Activated T-cell treated with anti-CD3 and anti-CD28 coated beads, Interleukin-2, amount 50 U/mL, for 24 hours (primary cell): ENCODE data around the gene IL33.

Source experiments
- DNase-seq: peaks from one replicate; pipeline ENCODE4 v3.0.0-alpha.2; 2020
- H3K27ac Mint-ChIP-seq: 2 replicates; pipeline ENCODE4 v1.8.0; 2020; ENCODE audit warnings: mild to moderate bottlenecking, mixed read lengths
- H3K27me3 Mint-ChIP-seq: 2 replicates; pipeline ENCODE4 v1.8.0; 2020; ENCODE audit warnings: mixed read lengths
- H3K36me3 Mint-ChIP-seq: 2 replicates; pipeline ENCODE4 v1.8.0; 2020; ENCODE audit warnings: low read depth, mixed read lengths
- H3K4me1 Mint-ChIP-seq: 2 replicates; pipeline ENCODE4 v1.8.0; 2020; ENCODE audit warnings: low read depth, mixed read lengths
- H3K4me3 Mint-ChIP-seq: 2 replicates; pipeline ENCODE4 v1.8.0; 2020; ENCODE audit warnings: mild to moderate bottlenecking, moderate library complexity, mixed read lengths
- H3K9me3 Mint-ChIP-seq: 2 replicates; pipeline ENCODE4 v1.8.0; 2020; ENCODE audit warnings: mixed read lengths

The IL33 gene

DNA sequence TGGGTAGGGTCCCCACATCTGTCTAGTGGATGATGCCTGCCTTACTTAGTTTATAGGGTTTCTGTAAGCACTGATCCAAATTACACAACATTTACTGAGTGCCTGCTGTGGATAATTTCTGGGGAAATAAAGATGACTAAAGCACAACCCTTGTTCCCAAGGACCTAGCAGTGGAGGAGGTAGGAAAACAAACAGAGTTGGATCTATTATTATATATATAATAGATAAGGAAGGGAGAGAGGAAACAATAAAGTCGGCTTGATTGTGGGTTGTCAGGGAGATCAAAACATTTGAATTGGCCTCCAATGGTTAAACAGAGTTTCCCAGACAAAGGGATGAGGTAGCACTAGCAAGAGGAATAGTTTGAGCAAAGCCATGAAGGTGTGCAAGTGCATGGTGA, 14.0 kb downstream of the IL33 start:
- Mint-ChIP-seq H3K27me3 (peaks cover 15% of the 10 kb centered on the region), H3K9me3 (no peaks in the 10 kb centered on the region), H3K4me3 (no peak overlapping the region), H3K36me3 (no peaks in the 10 kb centered on the region), H3K27ac (no peak overlapping the region), H3K4me1 (no peaks in the 10 kb centered on the region)
- no peak for DNase-seq

DNA sequence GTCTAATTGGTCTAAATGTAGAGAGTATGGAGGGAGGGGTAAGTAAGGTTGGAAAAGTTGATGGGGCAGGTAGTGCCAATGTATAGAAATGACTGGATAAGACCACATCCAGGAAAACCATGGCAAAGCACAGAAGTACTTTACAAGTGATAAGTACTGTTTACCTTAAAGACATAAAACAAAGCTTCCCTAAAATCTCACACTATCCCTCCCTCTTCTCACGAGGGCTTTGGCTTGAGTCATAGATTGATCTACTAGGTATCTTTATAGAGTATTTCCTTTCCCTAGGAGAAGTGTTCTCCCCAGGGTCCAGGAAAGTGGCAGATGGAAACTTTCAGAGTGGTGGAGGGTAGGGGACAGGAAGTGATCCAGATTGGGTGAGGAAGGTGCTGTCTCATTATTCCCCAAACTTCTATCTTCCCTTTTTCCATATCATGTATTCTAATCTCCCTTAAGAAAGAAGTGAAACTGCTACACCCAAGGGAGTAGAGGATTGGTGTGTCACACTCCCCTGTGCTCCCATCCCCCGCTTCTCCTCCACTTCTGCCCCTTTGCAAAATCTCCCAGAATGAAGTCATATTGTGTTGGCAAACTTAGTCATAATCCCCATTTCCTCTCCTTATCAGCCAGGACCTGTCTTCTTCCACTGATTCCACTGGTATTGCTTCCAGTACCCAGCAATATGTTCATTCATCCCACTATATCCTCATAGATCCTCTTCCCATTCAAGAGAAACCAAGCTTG, 14.6 kb downstream of the IL33 start:
- Mint-ChIP-seq H3K9me3 (no peaks in the 10 kb centered on the region), H3K27ac (no peak overlapping the region), H3K27me3 (peaks cover 15% of the 10 kb centered on the region), H3K36me3 (no peaks in the 10 kb centered on the region), H3K4me1 (no peaks in the 10 kb centered on the region), H3K4me3 (no peak overlapping the region)
- no peak for DNase-seq

DNA sequence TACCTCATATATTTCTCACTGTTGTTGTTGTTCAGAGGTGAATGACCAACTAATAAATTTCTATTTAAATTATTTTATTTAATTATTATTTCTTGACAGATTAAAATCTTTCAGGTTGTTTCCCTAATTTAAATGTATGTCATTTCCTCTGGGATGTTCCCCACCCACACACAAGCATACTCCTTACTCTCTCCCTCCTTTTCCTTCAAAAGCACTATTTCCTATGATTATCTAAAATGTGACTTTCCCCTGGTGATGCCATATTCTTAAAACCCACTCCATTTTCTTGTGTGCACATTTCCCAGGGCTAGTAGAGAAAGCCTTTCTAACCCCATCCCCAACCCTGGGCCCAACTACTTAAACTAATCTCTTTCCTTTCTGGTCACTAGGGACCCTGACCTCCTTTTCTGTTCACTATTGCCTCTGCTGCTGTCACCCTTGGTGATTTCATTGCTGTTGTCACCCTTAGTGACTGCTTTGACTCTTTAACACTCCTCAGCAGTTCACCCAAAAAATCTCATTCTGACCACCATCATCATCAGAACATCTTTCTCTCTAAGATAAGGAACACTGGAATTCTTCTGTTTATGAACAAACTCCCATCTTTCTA, 16.8 kb downstream of the IL33 start:
- Mint-ChIP-seq H3K27me3 (peaks cover 7% of the 10 kb centered on the region), H3K4me1 (no peaks in the 10 kb centered on the region), H3K27ac (no peak overlapping the region), H3K9me3 (no peaks in the 10 kb centered on the region), H3K4me3 (no peak overlapping the region), H3K36me3 (no peaks in the 10 kb centered on the region)
- DNase-seq = no peak

DNA sequence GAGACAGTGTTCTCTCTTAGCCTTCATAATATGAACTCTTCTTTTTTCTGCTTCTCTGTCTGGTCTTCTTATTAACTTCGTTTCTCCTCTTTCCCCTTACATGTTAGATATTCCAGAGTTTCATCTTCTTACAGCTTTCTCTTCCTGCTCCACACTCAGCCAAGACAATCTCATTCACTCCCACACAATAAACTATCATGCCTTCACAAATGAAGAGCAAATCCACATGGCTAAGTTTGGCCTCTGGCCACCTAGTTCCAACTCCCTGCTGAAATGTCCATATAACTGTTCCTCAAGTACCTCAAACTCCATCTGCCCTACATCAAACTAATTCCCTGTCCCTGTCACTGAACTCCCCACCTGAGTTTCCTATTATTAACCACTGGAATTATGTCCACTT, 18.4 kb downstream of the IL33 start:
- Mint-ChIP-seq H3K27ac (no peak overlapping the region), H3K4me1 (no peaks in the 10 kb centered on the region), H3K9me3 (no peaks in the 10 kb centered on the region), H3K36me3 (no peaks in the 10 kb centered on the region), H3K27me3 (peaks cover 15% of the 10 kb centered on the region), H3K4me3 (no peak overlapping the region)
- no peak for DNase-seq

DNA sequence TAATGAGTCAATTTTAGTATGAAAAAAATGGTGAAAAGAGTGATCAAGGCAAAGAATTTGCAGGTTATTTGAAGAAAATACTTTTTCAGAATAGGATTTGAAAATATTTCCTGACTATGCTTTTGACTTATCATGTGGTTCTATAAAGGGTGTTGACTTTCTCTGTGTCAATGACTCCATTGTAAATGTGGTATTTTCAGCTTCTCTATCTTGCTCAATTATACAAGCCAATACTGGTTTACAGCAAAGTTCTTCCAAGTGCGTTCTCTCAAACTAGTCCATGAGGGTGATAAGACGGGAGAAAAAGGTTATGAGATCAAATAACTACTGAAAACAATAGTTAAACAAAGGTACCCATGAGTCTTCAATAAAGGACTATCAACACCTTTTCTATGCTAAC, 21.7 kb downstream of the IL33 start:
- Mint-ChIP-seq H3K4me3 (no peak overlapping the region), H3K36me3 (no peaks in the 10 kb centered on the region), H3K27me3 (peaks cover 25% of the 10 kb centered on the region), H3K27ac (no peak overlapping the region), H3K4me1 (no peaks in the 10 kb centered on the region), H3K9me3 (no peaks in the 10 kb centered on the region)
- no peak for DNase-seq

DNA sequence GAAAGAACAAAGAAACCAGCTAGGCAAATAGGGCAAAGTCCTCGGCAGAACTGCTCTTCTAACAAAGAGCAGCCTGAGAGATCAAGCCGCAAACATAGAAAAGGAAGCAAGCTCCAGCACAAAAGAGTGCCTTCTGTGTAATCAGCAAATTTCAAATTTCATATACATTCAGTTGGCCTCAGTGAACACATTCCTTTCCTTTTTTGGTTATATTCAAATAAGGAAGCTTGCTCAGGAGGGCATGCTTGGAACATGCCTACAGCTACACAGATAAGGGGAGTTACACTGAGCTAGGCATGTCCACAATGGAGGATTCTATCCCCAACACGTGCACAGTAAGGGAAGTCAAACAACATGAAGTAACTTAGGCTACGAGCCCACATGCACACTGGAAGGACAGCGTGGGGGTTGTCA, 23.4 kb downstream of the IL33 start:
- Mint-ChIP-seq H3K27ac (no peak overlapping the region), H3K4me1 (peaks cover 7% of the 10 kb centered on the region), H3K27me3 (peaks cover 36% of the 10 kb centered on the region), H3K9me3 (peaks cover 2% of the 10 kb centered on the region), H3K36me3 (no peaks in the 10 kb centered on the region), H3K4me3 (no peak overlapping the region)
- DNase-seq = no peak

DNA sequence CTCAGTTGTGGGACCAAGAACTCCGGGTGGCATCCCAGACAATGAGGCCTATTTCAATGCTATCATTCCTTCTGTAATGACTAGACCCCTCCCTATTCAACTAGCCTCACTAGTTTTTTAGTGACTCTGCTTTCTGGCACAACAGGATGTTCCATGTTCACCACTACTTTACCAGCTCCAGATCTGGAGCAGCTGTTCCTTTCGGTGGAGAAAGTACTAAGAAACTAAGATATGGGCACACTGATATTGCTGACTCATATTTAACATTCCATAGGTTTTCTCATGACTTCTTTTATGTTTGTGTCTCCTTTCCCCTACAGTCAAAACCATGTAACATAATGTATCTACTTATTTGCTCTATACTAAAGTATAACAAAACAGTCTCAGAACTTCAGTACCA, 24.1 kb downstream of the IL33 start:
- H3K27me3 Mint-ChIP-seq = peaks cover 43% of the 10 kb centered on the region
- peaks cover 10% of the 10 kb centered on the region for H3K4me1 Mint-ChIP-seq
- DNase-seq = no peak
- H3K4me3 Mint-ChIP-seq = no peak overlapping the region
- H3K9me3 Mint-ChIP-seq = peaks cover 2% of the 10 kb centered on the region
- H3K27ac Mint-ChIP-seq = no peak overlapping the region
- no peaks in the 10 kb centered on the region for H3K36me3 Mint-ChIP-seq

DNA sequence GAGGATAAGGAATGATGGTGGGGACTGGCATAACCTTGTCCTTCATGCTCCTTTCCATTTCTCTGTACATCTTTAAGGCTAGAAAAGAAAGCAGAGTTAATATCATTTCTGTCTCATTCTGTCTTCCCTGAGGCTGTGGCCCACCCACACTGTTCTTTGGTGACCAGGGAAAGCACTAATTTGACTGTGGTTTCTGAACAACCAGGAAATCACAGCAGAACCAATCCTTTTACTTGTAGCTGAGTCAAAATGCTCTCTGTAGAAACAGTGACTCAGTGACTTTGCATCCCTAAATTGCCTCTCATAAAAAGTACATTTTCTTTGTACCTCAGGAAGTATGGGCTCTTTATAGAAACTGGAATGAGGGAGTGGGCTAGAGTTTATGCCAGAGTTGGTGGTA, 28.1 kb downstream of the IL33 start:
- peaks cover 20% of the 10 kb centered on the region for H3K4me1 Mint-ChIP-seq
- peaks cover 2% of the 10 kb centered on the region for H3K9me3 Mint-ChIP-seq
- no peak overlapping the region for H3K27ac Mint-ChIP-seq
- peaks cover 42% of the 10 kb centered on the region for H3K27me3 Mint-ChIP-seq
- no peak for DNase-seq
- no peak overlapping the region for H3K4me3 Mint-ChIP-seq
- no peaks in the 10 kb centered on the region for H3K36me3 Mint-ChIP-seq

DNA sequence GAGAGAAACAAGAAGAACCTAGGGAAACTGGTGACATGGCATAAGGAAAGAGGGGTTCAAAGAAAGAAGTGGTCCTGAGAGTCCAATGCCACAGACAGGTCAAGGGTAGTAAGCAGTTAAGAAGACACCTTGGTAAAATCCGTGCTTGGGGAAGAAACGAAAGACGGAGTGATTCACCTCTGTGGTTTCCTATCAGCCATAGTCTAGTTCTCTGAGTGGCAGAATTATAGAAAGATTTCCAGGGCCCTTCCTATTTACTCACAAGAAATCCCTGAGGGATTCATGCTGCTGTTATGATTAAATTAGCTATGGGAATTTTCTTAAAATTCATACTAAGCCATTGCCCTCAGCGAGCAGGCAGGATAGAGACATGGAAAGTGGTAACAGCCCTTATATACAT, 31.7 kb downstream of the IL33 start:
- Mint-ChIP-seq H3K27ac (no peak overlapping the region), H3K27me3 (peaks cover 36% of the 10 kb centered on the region), H3K4me1 (peaks cover 20% of the 10 kb centered on the region), H3K9me3 (peaks cover 2% of the 10 kb centered on the region), H3K4me3 (no peak overlapping the region), H3K36me3 (no peaks in the 10 kb centered on the region)
- no peak for DNase-seq

DNA sequence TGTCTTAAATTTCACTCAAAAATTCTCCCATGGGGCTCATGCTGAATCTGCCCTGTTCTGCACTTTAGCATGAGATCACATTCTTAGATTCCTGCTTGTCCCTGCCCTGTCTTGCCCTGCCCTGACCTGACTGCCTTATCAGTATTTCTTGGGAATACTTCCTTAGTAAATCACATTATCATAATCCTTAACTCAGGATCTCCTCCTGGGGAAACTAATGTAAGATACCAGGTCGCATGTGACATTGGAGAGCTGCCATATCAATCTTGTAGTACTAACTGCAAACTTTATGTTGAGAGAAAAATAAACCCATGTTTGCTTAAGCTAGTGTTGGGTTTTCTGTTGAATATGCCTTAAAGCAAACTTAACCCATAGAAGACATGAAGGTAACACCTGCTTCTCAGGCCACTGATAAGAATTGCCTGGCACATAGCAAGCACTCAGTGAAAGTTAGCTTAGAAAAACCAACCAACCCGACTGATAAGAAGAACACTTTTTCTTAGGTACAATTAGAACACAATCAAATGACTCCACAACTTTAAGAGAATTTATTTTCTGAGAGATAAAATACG, 53.3 kb downstream of the IL33 start:
- Mint-ChIP-seq H3K27ac (no peak overlapping the region), H3K27me3 (peaks cover 31% of the 10 kb centered on the region), H3K4me3 (no peak overlapping the region), H3K4me1 (no peaks in the 10 kb centered on the region), H3K9me3 (peaks cover 4% of the 10 kb centered on the region), H3K36me3 (no peaks in the 10 kb centered on the region)
- DNase-seq = no peak

DNA sequence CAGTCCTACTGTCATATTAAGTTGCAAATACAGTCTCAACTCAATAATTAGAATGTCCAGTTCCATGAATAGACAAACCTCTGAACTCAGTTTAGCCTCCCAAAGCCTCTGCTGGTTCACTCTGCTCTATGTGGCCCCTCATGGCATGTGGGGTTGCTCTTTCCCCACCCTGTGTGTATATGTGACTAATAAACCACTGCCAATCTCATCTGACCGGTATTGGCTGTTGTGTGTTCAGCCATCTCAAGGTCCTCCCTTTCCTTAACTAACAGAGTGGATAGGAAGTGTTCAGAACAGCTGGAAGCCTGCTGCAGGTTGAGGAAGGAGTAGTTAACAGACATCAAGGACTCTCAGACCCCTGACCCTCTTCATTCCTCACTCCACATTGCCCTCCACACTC, 55.3 kb downstream of the IL33 start:
- H3K4me3 Mint-ChIP-seq = no peak overlapping the region
- peaks cover 23% of the 10 kb centered on the region for H3K27me3 Mint-ChIP-seq
- no peak overlapping the region for H3K27ac Mint-ChIP-seq
- H3K9me3 Mint-ChIP-seq = no peaks in the 10 kb centered on the region
- no peaks in the 10 kb centered on the region for H3K36me3 Mint-ChIP-seq
- DNase-seq = no peak
- no peaks in the 10 kb centered on the region for H3K4me1 Mint-ChIP-seq

DNA sequence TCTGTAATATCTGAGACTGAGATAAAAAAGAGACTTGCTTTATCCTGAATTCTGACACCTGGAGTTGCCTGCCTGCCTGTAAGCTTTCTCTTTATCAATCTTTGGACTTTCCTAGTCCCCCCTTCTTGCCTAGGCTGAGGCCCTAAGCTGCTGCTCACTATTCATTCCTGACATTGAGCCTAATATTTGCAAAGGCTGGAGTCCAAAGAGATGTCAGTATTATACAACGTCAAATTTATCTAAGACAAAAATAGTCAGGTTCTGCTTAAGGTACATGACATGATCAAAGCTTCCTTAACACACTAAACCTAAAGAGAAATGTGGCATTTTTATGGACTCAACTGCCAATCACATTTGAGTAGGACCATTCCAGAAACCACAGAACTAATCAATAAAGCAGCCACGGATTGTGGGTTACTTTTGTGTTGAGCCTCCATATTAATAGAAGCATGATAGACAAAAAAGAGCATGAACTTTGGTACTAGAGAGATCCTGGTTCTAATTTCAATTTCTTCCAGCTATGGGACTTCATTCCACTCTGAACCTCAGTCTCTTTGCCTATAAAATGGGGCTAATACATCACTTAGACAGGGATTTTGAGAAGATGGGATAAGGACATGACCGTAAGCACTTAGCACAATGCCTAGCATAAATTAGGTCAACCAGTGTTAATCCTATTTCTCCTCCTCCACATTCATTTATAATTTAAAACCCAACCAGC, 56.1 kb downstream of the IL33 start:
- no peaks in the 10 kb centered on the region for H3K9me3 Mint-ChIP-seq
- no peak overlapping the region for H3K4me3 Mint-ChIP-seq
- H3K27ac Mint-ChIP-seq = no peak overlapping the region
- peaks cover 16% of the 10 kb centered on the region for H3K27me3 Mint-ChIP-seq
- no peaks in the 10 kb centered on the region for H3K36me3 Mint-ChIP-seq
- no peak for DNase-seq
- H3K4me1 Mint-ChIP-seq = no peaks in the 10 kb centered on the region

DNA sequence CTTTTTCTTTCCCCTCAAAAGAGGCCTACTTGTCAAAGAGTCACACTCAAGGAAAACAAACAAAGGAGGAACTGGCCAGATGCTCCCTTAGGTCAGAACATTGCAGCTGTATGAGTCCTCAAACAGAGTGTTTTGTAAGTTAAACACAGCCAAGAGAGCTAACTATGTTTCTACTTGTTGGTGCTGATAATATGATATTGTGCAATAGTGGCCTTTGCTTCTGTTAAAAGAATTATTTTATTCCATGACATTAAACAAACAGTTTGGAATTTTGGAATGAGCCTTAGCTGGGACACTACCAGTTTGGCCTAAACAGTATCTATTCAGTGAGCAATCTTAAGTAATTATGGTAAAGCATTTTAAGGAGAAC, 56.6 kb downstream of the IL33 start:
- peaks cover 13% of the 10 kb centered on the region for H3K27me3 Mint-ChIP-seq
- H3K27ac Mint-ChIP-seq = no peak overlapping the region
- no peaks in the 10 kb centered on the region for H3K9me3 Mint-ChIP-seq
- H3K4me3 Mint-ChIP-seq = no peak overlapping the region
- H3K36me3 Mint-ChIP-seq = no peaks in the 10 kb centered on the region
- no peaks in the 10 kb centered on the region for H3K4me1 Mint-ChIP-seq
- no peak for DNase-seq

DNA sequence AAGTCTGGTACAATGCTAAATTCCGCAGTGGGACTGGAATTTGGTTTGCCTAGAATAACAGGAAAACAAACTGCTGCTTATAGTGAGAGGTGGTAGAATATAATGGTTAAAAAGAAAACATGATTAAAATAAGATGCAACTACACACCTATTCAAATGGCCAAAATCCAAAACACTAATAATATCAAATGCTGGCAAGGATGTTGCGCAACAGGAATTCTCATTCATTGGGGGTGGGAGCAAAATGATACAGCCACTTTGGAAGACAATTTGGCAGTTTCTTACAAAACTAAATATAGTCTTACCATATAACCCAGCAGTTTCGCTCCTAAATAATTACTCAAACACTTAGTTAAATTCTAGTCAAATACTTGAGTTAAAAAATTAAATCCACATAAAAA, 61.8 kb downstream of the IL33 start:
- Mint-ChIP-seq H3K4me3 (no peak overlapping the region), H3K4me1 (no peaks in the 10 kb centered on the region), H3K9me3 (no peaks in the 10 kb centered on the region), H3K27ac (no peak overlapping the region), H3K27me3 (peaks cover 4% of the 10 kb centered on the region), H3K36me3 (no peaks in the 10 kb centered on the region)
- DNase-seq = no peak

DNA sequence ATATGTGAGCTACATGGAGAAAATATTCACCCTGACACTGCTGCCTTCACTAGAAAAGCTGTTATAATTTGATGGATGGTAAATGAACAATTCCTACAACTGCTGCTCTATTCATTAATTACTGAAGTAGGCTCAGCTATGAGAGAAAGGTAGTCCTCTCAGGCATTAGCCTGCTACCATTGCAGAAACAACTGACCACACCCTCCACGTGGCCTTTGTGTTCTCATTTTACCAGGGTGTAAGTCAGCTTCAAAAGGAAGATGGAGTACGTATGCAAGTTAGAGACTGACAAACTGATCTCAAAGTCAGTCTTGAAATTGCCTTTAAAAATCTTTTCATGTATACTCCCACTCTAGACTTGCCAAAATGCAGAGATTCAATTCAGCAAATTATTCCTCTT, 86.3 kb downstream of the IL33 start:
- H3K9me3 Mint-ChIP-seq = no peaks in the 10 kb centered on the region
- no peaks in the 10 kb centered on the region for H3K36me3 Mint-ChIP-seq
- DNase-seq = no peak
- no peak overlapping the region for H3K27ac Mint-ChIP-seq
- H3K4me1 Mint-ChIP-seq = no peaks in the 10 kb centered on the region
- peaks cover 13% of the 10 kb centered on the region for H3K27me3 Mint-ChIP-seq
- no peak overlapping the region for H3K4me3 Mint-ChIP-seq
